ENCODE measurements around the gene KIF13A. TPM values are rescaled to one million over a fixed set of nuclear protein-coding genes. Genes with fewer than 3 reads are reported as not detected.

KIF13A gene
- total and polyA plus RNA-seq, 3 donors from 2014 or later, result 20.8 to 28.7 (median 27.7) TPM

DNA sequence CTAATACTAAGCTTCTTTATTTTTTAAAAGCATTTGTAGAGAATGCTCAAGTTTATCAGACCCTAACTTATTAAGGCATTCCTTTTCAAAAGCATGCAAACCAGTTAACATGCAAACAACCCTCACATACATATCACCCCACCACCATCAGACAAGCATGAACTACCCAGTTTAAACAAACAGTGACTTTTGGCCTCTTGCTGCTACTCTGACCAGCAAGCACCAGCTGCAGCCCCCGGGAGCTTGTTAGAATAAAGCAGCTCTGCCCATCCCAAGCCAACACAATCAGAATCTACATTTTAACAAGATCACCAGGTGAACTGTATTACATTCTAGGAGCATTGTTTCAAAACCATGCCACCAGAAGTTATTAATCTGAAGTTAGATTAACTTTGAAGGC is 274.9 kb downstream of the KIF13A start:
- Histone ChIP-seq H3K36me3 (ENCODE audit: low read depth, missing control alignments) (no peaks in the 10 kb centered on the region), H3K4me3 (no peak overlapping the region), H3K27ac (no peak overlapping the region), H3K4me1 (no peaks in the 10 kb centered on the region), H3K27me3 (no peaks in the 10 kb centered on the region), H3K9me3 (no peaks in the 10 kb centered on the region)
- 50 to 73% methylated on average over 1 of the region's 1 CpG for WGBS, 2 donors
- intact Hi-C loops (cut with DNase I; ENCODE audit: low total_unique reads), result no loop called here
- no peak for TF ChIP-seq POLR2A (IDR thresholded peaks at IDR 0.05)
- TF ChIP-seq, protein P1, sequence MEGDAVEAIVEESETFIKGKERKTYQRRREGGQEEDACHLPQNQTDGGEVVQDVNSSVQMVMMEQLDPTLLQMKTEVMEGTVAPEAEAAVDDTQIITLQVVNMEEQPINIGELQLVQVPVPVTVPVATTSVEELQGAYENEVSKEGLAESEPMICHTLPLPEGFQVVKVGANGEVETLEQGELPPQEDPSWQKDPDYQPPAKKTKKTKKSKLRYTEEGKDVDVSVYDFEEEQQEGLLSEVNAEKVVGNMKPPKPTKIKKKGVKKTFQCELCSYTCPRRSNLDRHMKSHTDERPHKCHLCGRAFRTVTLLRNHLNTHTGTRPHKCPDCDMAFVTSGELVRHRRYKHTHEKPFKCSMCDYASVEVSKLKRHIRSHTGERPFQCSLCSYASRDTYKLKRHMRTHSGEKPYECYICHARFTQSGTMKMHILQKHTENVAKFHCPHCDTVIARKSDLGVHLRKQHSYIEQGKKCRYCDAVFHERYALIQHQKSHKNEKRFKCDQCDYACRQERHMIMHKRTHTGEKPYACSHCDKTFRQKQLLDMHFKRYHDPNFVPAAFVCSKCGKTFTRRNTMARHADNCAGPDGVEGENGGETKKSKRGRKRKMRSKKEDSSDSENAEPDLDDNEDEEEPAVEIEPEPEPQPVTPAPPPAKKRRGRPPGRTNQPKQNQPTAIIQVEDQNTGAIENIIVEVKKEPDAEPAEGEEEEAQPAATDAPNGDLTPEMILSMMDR (IDR thresholded peaks at IDR 0.05), result no peak
- DNase-seq, result no peak

DNA sequence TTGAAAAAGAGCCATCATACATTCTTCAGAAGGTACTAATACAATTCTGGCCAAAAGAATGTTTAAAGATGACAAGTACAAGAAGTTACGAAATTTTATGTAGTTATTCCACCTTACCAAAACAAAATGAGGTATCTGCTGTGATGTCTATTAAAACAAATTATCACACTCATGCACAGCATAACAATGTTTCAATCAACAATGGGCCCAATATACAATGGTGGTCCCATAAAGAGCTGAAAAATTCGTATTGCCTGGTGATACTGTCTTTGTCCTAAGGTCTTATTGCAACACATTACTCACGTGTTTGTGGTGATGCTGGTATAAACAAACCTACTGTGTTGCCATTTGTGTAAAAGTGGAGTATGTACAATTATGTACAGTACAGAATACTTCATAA is 277.1 kb downstream of the KIF13A start:
- no peaks in the 10 kb centered on the region for H3K36me3 ChIP-seq (ENCODE audit: low read depth, missing control alignments)
- H3K27ac ChIP-seq, result no peak overlapping the region
- intact Hi-C loops (cut with DNase I; ENCODE audit: low total_unique reads), result no loop called here
- no peaks in the 10 kb centered on the region for H3K27me3 ChIP-seq
- no peak for TF ChIP-seq POLR2A (IDR thresholded peaks at IDR 0.05)
- TF ChIP-seq, protein P1 (IDR thresholded peaks at IDR 0.05), result no peak
- WGBS, 2 donors, result 74 to 78% methylated on average over 3 of the region's 3 CpGs
- no peak overlapping the region for H3K4me3 ChIP-seq
- no peaks in the 10 kb centered on the region for H3K4me1 ChIP-seq
- H3K9me3 ChIP-seq, result no peaks in the 10 kb centered on the region
- DNase-seq, result no peak

DNA sequence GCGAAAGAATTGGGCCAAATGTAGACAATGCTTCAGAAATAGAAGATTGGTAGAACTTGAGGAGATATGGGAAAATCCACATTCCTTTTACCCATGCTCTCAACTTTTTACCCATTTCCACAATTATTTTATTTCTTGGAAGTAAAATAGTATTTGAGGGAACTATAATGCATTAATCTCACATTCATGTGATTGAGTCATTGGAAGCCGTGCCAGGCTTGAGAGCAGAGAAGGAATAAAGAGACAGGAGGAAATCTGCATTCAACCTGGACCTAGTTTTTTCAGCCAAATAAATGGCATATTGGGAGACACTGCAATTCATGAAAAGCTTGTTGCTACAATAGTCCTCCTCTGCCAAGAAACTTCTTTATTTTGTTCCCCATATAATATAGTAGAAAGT is 278.0 kb downstream of the KIF13A start:
- intact Hi-C loops (cut with DNase I; ENCODE audit: low total_unique reads), result no loop called here
- TF ChIP-seq POLR2A (IDR thresholded peaks at IDR 0.05), result no peak
- TF ChIP-seq, protein P1 (IDR thresholded peaks at IDR 0.05), result no peak
- Histone ChIP-seq H3K4me1 (peaks cover 6% of the 10 kb centered on the region), H3K9me3 (no peaks in the 10 kb centered on the region), H3K27me3 (no peaks in the 10 kb centered on the region), H3K27ac (no peak overlapping the region), H3K36me3 (ENCODE audit: low read depth, missing control alignments) (no peaks in the 10 kb centered on the region), H3K4me3 (no peak overlapping the region)
- no peak for DNase-seq
- whole genome bisulfite sequencing, 2 donors, result 96 to 98% methylated on average over 2 of the region's 2 CpGs

Small RNAs within 50 kb of the gene (small RNA-seq; reads per million reads assigned to genes)
- gene RF00019 (0 reads per million in 2 donors), gene RNA5SP204 (1.0 to 1.5 reads per million in 2 donors)

Other genes starting within 250 kb of the KIF13A start
- gene NHLRC1, start 135.0 kb upstream of the KIF13A start, total RNA-seq, result 1 to 10 TPM; 3.1 to 3.8 TPM
- gene NHLRC1, start 135.0 kb upstream of the KIF13A start, polyA plus RNA-seq (ENCODE audit: insufficient read depth, low read depth, low replicate concordance), result 2.1 TPM
- gene TPMT, start 167.4 kb upstream of the KIF13A start, total RNA-seq, result 10 to 100 TPM; 18.3 to 21.0 TPM
- 14.6 TPM for gene TPMT, start 167.4 kb upstream of the KIF13A start, polyA plus RNA-seq (ENCODE audit: insufficient read depth, low read depth, low replicate concordance)
- 10 to 100 TPM; 38.1 to 41.1 TPM for gene KDM1B, start 167.8 kb upstream of the KIF13A start, total RNA-seq
- 32.1 TPM for gene KDM1B, start 167.8 kb upstream of the KIF13A start, polyA plus RNA-seq (ENCODE audit: insufficient read depth, low read depth, low replicate concordance)